ENCODE data around the gene KLHL6. TPM values are rescaled to one million over a fixed set of nuclear protein-coding genes. Genes with fewer than 3 reads are reported as not detected.

KLHL6 gene
- total RNA-seq, 1 experiment from 2014 or later = not detected

DNA sequence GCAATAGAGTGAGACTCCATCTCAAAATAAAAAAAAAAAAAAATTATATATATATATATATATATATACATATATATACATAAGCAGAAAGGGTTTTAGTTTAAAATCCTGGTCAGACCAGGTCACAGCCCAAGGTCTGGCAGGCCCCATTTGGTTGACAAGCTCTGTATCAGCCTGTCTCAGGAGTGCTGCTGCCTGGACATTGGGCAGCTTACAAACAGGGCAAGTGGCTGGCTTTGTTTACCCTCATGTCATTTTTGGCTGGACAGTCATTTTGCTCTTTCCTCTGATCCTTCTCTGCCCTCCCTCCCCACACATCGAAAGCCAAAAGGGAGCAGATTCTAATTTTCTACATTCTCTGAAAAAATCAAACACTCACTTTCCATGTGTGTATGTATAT, 26.7 kb upstream of the KLHL6 start:
- Mint-ChIP-seq H3K27ac (no peak overlapping the region), H3K9me3 (no peaks in the 10 kb centered on the region), H3K4me1 (peaks cover 16 to 26% of the 10 kb centered on the region in 2 experiments), H3K27me3 (ENCODE audit: low read depth) (peaks cover 4% of the 10 kb centered on the region; the same call in 1 of the 2 replicates), H3K36me3 (ENCODE audit: insufficient read depth in 1 of 3, low read depth in 3 of 3) (no peaks in the 10 kb centered on the region), H3K4me3 (no peak overlapping the region)
- Histone ChIP-seq H3K14ac (ENCODE audit: insufficient read depth, low read length) (no peak overlapping the region), H3K79me2 (ENCODE audit: insufficient read depth, low read length) (no peaks in the 10 kb centered on the region), H3K18ac (ENCODE audit: insufficient read length, low read depth, low read length) (no peak overlapping the region), H3K9me3 (ENCODE audit: control insufficient read depth, low read depth, low read length) (no peaks in the 10 kb centered on the region), H2BK5ac (ENCODE audit: insufficient read length, low read length) (no peak overlapping the region), H3K4ac (ENCODE audit: low read depth, low read length) (no peak overlapping the region), H3K9ac (ENCODE audit: extremely low read depth, insufficient read length, low read length) (no peak overlapping the region), H3K56ac (ENCODE audit: insufficient read length, low read depth, low read length) (no peak overlapping the region), H4K8ac (replicated peaks; ENCODE audit: insufficient read length, low read depth, low read length) (no peak overlapping the region), H3T11ph (ENCODE audit: low read length) (no peak overlapping the region), H2AK5ac (ENCODE audit: insufficient read length, low read length) (no peak overlapping the region), H2BK15ac (ENCODE audit: low read depth, low read length) (no peak overlapping the region), H2BK12ac (ENCODE audit: insufficient read length, low read depth, low read length) (no peak overlapping the region), H3K79me1 (ENCODE audit: insufficient read depth, low read depth, low read length, poor library complexity, severe bottlenecking) (no peaks in the 10 kb centered on the region), H2AFZ (ENCODE audit: low read length) (no peak overlapping the region), H3K23ac (ENCODE audit: insufficient read length, low read depth, low read length) (no peak overlapping the region), H2BK20ac (ENCODE audit: low read depth, low read length, poor library complexity, severe bottlenecking) (no peak overlapping the region), H3K27me3 (ENCODE audit: insufficient read depth, low read length) (no peaks in the 10 kb centered on the region), H3K27ac (ENCODE audit: insufficient read length, low read depth, low read length) (no peak overlapping the region), H4K91ac (ENCODE audit: insufficient read length, low read depth, low read length) (no peak overlapping the region), H2BK120ac (ENCODE audit: low read depth, low read length, poor library complexity, severe bottlenecking) (no peak overlapping the region), H3K23me2 (ENCODE audit: insufficient read length, low read depth, low read length, poor library complexity, severe bottlenecking) (no peaks in the 10 kb centered on the region), H4K20me1 (ENCODE audit: control insufficient read depth, insufficient read depth, insufficient read length) (no peaks in the 10 kb centered on the region), H3K4me1 (ENCODE audit: insufficient read depth, low read length) (no peaks in the 10 kb centered on the region), H3K4me2 (ENCODE audit: insufficient read depth, insufficient read length, low read length) (no peak overlapping the region), H4K5ac (ENCODE audit: insufficient read length, low read depth, low read length) (no peak overlapping the region)
- DNase-seq = no peak
- TF ChIP-seq, protein P1, sequence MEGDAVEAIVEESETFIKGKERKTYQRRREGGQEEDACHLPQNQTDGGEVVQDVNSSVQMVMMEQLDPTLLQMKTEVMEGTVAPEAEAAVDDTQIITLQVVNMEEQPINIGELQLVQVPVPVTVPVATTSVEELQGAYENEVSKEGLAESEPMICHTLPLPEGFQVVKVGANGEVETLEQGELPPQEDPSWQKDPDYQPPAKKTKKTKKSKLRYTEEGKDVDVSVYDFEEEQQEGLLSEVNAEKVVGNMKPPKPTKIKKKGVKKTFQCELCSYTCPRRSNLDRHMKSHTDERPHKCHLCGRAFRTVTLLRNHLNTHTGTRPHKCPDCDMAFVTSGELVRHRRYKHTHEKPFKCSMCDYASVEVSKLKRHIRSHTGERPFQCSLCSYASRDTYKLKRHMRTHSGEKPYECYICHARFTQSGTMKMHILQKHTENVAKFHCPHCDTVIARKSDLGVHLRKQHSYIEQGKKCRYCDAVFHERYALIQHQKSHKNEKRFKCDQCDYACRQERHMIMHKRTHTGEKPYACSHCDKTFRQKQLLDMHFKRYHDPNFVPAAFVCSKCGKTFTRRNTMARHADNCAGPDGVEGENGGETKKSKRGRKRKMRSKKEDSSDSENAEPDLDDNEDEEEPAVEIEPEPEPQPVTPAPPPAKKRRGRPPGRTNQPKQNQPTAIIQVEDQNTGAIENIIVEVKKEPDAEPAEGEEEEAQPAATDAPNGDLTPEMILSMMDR (conservative IDR thresholded peaks at IDR 0.05) = no peak
- WGBS (ENCODE audit: extremely low coverage, insufficient read length, low lambda C conversion rate) = no CpG with 5 or more reads among the region's 1 CpG

Data from H9 (cell line).